GM11168 (cell line): ENCODE data around the gene ROBO2.

Experiments used
- in situ Hi-C: fragments of 300-500 bp; cut with MboI; formaldehyde crosslinking; loops from one replicate; pipeline ENCODE4 v1.12.0; 2022; ENCODE audit warnings: low sequenced_read_pairs; ENCODE audit not compliant: unreplicated experiment

Gene ROBO2

GRCh38 chr3:77096966-77097890 is 57.3 kb downstream of the ROBO2 start:
- in situ Hi-C loops = no loop called here

- in situ Hi-C loops = no loop called here
These were observed 63.3 kb downstream of the ROBO2 start for GRCh38 chr3:77102951-77103769.

- in situ Hi-C loops = no loop called here
These were observed 82.8 kb downstream of the ROBO2 start for GRCh38 chr3:77122652-77123051.

- in situ Hi-C loops = no loop called here
These were observed 86.1 kb downstream of the ROBO2 start for GRCh38 chr3:77125966-77126365.

GRCh38 chr3:77134769-77135168 is 94.9 kb downstream of the ROBO2 start:
- in situ Hi-C loops = no loop called here

GRCh38 chr3:77137559-77137958 is 97.7 kb downstream of the ROBO2 start:
- in situ Hi-C loops = no loop called here

- in situ Hi-C loops = no loop called here
These were observed 99.7 kb downstream of the ROBO2 start for GRCh38 chr3:77139624-77140023.

- in situ Hi-C loops = no loop called here
These were observed 101.5 kb downstream of the ROBO2 start for GRCh38 chr3:77141423-77141822.

- in situ Hi-C loops = no loop called here
These were observed 102.7 kb downstream of the ROBO2 start for GRCh38 chr3:77142578-77142977.

- in situ Hi-C loops = no loop called here
These were observed 106.1 kb downstream of the ROBO2 start for GRCh38 chr3:77146004-77146403.

- in situ Hi-C loops = no loop called here
These were observed 108.1 kb downstream of the ROBO2 start for GRCh38 chr3:77147836-77148578.

- in situ Hi-C loops = no loop called here
These were observed 109.5 kb downstream of the ROBO2 start for GRCh38 chr3:77149382-77149781.

GRCh38 chr3:77150028-77150427 is 110.1 kb downstream of the ROBO2 start:
- in situ Hi-C loops = no loop called here

- in situ Hi-C loops = no loop called here
These were observed 110.9 kb downstream of the ROBO2 start for GRCh38 chr3:77150759-77151158.

GRCh38 chr3:77158730-77159581 is 119.1 kb downstream of the ROBO2 start:
- in situ Hi-C loops = no loop called here

GRCh38 chr3:77160931-77161497 is 121.1 kb downstream of the ROBO2 start:
- in situ Hi-C loops = no loop called here

- in situ Hi-C loops = no loop called here
These were observed 129.9 kb downstream of the ROBO2 start for GRCh38 chr3:77169823-77170222.

GRCh38 chr3:77171026-77171425 is 131.1 kb downstream of the ROBO2 start:
- in situ Hi-C loops = no loop called here

GRCh38 chr3:77179762-77180161 is 139.9 kb downstream of the ROBO2 start:
- in situ Hi-C loops = no loop called here
